Measurements from ENCODE around the gene PARS2. TPM values are rescaled to one million over a fixed set of nuclear protein-coding genes. Genes with fewer than 3 reads are reported as not detected.

PARS2 gene
- total RNA-seq, 1 experiment from 2014 or later, result 9.6 TPM

- TF ChIP-seq ZBTB33 (IDR thresholded peaks at IDR 0.05; ENCODE audit: extremely low read depth, insufficient replicate concordance, low read length), result no peak
Measured at GRCh38 chr1:54723985-54724384, 40.3 kb downstream of the PARS2 start (continued).

- no peaks in the 10 kb centered on the region for H3K9me3 ChIP-seq (ENCODE audit: control insufficient read depth in 1 of 2, insufficient read depth in 1 of 2, low read depth in 1 of 2, low read length in 2 of 2)
- peaks cover 3 to 6% of the 10 kb centered on the region in 2 experiments; a peak in 3 of 4 replicates for H3K4me1 ChIP-seq (ENCODE audit: control insufficient read depth in 1 of 2, insufficient read depth in 2 of 2, low read length in 2 of 2)
- intact Hi-C loops (cut with micrococcal nuclease), result no loop called here
- CTCF ChIA-PET, result no interaction called here
- no peaks in the 10 kb centered on the region for H4K20me1 ChIP-seq (ENCODE audit: insufficient read depth)
- ATAC-seq (no peak), DNase-seq (ENCODE audit: low read depth, low spot score) (no peak)
- no peak overlapping the region for H2AFZ ChIP-seq (ENCODE audit: low read depth, low read length, poor library complexity, severe bottlenecking)
- H3K9ac ChIP-seq (ENCODE audit: low read length), result no peak overlapping the region
- H3K4me2 ChIP-seq (ENCODE audit: low read length), result no peak overlapping the region
- H3K36me3 ChIP-seq (ENCODE audit: control insufficient read depth in 1 of 2, insufficient read depth in 2 of 2, low read length in 2 of 2), result peaks cover 46 to 67% of the 10 kb centered on the region in 2 experiments
- RAD21 ChIA-PET (ENCODE audit: low non-redundant PET in 1 of 2, low total read pairs in 2 of 2, uncharacterized antibody in 2 of 2, unreplicated experiment in 2 of 2), result no interaction called here
- no peaks in the 10 kb centered on the region for H3K9me2 ChIP-seq (ENCODE audit: insufficient read depth)
- POLR2A ChIA-PET, result no interaction called here
- TF ChIP-seq YY1 (IDR thresholded peaks at IDR 0.05; ENCODE audit: extremely low read depth, insufficient replicate concordance, low read depth, low read length), result no peak
- TF ChIP-seq CBX3 (IDR thresholded peaks at IDR 0.05; ENCODE audit: low read depth), result no peak
- no peak for TF ChIP-seq ZBTB33 (IDR thresholded peaks at IDR 0.05; ENCODE audit: extremely low read depth, insufficient replicate concordance, low read length)
- no peak for TF ChIP-seq CEBPB (IDR thresholded peaks at IDR 0.05; ENCODE audit: low read depth)
- no peak for TF ChIP-seq EGR1 (IDR thresholded peaks at IDR 0.05; ENCODE audit: low read depth)
- no peak for TF ChIP-seq EZH2phosphoT487 (IDR thresholded peaks at IDR 0.05; ENCODE audit: borderline replicate concordance)
- no peak for TF ChIP-seq POLR2AphosphoS5 (IDR thresholded peaks at IDR 0.05; ENCODE audit: low read depth, low read length)
- TF ChIP-seq ELF1 (IDR thresholded peaks at IDR 0.05; ENCODE audit: borderline replicate concordance, low read depth), result no peak
- no peak for TF ChIP-seq ZFX (IDR thresholded peaks at IDR 0.05)
- H3K27me3 ChIP-seq (ENCODE audit: insufficient read depth, low read length), result no peaks in the 10 kb centered on the region
- no peak overlapping the region for H3K4me3 ChIP-seq (replicated peaks in 1 of 2; ENCODE audit: low read depth in 1 of 2, low read length in 2 of 2)
- no TSS peak for BruUV-seq (replicated peaks)
- no peak overlapping the region for H3K27ac ChIP-seq (ENCODE audit: low read depth, low read length)
- H3K79me2 ChIP-seq (ENCODE audit: insufficient read depth, low read length), result peaks cover 36% of the 10 kb centered on the region
Measured at GRCh38 chr1:54721719-54722118, 42.6 kb downstream of the PARS2 start.
